Cortex of kidney (tissue), 1 donor: ENCODE results near the gene KNOP1.
"Not testable (repeated sequence)": the region's sequence is repeated elsewhere in the genome, so short reads cannot be mapped to it uniquely, and the experiment has no call there.

Experiments used
- DNase-seq: peaks from one replicate; lab custom pipeline; 2025; lab: John Stamatoyannopoulos, UW

The KNOP1 gene

DNA sequence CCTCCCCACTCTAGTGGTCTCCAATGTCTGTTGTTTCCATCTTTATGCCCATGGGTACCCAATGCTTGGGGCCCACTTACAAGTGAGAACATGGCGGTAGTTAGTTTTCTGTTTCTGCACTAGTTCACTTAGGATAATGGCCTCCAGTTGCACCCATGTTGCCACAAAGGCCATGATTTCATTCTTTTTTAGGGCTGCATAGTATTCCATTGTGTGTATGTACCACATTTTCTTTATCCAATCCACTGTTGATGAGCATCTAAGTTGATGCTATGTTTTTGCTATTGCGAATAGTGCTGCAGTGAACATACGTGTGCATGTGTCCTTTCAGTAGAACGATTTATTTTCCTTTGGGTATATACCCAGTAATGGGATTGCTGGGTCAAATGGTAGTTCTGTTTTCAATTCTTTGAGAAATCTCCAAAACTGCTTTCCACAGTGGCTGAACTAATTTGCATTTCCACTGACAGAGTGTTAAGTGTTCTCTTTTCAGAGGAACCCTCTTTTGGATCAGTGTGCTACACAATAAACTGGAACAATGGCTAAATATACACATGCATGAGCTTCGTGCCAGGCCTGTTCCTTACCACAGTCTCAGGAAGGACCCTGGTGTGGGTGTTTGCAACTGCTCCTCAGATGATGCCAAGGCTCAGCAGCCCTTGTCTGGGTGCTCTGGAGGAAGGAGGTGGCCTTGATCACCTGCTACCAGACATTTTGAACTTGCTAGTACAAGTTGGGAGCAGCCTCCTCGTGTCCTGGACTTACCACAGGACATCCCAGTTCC, 34.4 kb downstream of the KNOP1 start:
- DNase-seq, result no peak

DNA sequence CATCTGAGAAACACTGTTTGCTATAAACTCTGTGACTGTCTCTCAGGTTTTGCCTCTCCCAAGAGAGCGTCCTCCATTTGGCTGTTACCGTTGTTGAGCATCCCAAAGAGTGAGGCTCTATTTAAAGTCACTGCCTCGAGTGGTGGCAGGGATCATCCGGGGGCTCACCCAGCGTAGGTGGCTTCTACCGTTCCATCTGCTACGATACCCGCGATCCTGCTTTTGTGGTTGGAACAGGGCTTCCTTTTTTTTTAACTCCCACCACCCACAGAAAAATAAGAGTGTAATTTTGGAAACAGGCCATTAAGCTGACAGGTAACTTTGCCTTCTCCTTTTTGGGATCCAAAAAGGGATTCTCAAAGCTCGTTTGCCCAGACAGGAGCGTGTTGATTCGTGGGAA, 36.4 kb downstream of the KNOP1 start:
- DNase-seq, result no peak

GRCh38 chr16:19680881-19681340, 37.1 kb downstream of the KNOP1 start:
- DNase-seq, result no peak

DNA sequence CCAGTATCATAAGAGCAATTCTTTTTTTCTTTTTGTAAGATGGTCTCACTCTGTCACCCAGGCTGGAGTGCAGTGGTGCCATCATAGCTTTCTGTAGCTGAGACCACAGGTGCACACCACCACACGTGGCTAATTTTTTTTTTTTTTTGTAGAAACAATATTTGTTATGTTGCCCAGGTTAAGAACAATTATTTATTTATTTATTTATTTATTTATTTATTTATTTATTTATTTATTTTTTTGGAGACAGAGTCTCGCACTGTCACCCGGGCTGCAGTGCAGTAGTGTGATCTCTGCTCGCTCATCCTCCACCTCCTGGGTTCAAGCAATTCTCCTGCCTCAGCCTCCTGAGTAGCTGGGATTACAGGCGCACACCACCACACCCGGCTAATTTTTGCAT, 38.7 kb downstream of the KNOP1 start:
- DNase-seq, result not testable (repeated sequence)

DNA sequence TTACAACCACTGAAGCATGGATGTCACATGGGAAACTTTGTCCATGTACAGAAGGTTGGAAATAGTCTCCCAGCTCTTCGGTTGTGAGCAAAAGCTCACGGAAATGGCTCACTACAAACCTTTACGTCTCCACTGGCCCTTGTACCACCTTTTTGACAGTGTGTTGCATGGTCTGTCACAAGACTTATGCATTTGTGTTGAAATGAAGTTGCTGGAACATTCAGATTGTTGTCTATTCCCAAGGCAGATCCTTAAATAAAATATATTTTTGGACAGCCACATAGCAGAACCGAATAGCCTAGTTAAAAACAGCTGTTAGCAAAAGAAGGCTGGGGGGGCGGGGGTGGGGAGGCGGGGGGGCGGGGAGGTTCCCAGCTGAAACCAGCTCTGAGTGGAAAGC, 39.2 kb downstream of the KNOP1 start:
- no peak for DNase-seq

DNA sequence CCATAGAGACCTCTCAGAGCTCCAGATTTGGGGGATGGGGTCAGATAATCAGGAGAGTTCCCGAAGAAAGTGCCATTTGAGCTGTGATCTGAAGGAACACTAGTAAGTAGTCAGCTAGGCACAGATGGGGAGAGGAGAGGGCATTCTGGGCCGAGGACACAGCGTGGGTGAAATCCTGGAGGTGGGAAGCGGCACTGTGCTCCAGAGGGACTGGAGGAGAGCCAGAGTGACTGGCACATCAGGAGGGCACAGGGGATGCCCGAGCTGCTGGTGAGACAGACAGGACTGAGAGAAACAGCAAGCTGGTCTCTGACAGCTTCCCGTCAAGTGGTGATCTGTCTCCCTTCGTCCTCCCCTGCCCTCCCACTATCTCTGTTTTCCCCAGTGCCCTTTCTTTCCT, 40.6 kb downstream of the KNOP1 start:
- DNase-seq, result no peak

GRCh38 chr16:19674485-19674884, 43.5 kb downstream of the KNOP1 start:
- no peak for DNase-seq

DNA sequence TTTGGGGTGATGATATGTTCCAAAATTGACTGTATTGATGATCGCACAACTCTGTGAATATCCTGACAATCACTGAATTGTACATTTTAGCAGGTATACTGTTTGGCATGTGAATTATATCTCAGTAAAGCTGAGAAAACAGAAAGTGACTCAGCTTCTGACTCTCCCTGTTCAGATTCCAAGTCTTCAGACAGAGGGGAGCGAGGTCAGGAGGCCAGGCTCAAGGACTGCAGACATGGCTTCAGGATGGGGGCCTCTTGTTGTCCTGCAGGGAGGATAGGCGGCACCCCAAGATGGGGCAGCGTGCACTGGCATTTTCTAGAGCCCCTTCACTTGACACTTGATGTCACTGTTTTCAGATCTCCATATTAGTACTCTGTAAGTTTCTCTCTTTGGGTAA, 45.6 kb downstream of the KNOP1 start:
- DNase-seq, result no peak

DNA sequence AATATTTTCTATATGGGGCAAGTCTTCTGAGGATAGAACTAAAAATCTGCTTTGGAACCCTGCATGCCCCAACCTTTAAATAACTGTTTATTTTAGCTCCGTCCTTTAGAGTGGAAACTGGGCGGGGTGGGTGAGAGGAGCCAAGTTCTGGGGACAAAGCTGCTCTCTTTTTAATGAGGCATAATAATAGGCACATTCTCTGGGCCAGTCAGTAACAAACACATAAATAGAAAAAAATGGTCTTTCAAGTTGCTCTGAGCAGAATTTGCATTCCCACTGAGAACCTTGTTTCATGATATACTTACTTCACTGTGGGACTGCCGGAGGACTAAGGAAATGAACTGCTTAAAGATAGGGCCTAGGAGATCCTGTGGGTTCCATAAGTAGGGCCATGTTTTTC, 51.5 kb downstream of the KNOP1 start:
- no peak for DNase-seq

- DNase-seq, result not testable (repeated sequence)
Measured at GRCh38 chr16:19665313-19665712, 52.7 kb downstream of the KNOP1 start.

- DNase-seq, result no peak
Measured at GRCh38 chr16:19664166-19664565, 53.9 kb downstream of the KNOP1 start.

- DNase-seq, result no peak
Measured at GRCh38 chr16:19662351-19662750, 55.7 kb downstream of the KNOP1 start.

- no peak for DNase-seq
Measured at GRCh38 chr16:19660432-19660831, 57.6 kb downstream of the KNOP1 start.

DNA sequence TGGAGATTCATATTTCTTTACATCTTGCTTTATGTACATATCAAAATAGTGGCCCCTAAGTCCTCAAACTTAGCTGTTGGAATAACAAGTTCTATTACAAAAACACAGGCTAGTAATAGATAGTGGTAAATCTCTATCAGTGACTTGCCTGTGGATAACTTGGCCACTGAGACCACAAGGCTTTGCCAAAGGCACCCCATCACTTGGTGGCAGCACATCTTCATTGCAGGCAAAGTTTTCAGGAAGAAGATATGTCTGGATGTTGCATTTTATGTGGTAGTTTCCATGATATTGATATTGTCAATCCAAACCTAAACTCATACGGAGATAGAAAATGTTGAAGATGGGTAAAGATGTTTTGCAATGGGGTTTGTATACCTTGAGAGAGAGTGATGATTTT, 58.5 kb downstream of the KNOP1 start:
- no peak for DNase-seq

GRCh38 chr16:19657831-19658230, 60.2 kb downstream of the KNOP1 start:
- no peak for DNase-seq

- no peak for DNase-seq
Measured at GRCh38 chr16:19655242-19655777, 62.7 kb downstream of the KNOP1 start.

GRCh38 chr16:19654147-19654546, 63.9 kb downstream of the KNOP1 start:
- DNase-seq, result no peak
